ENCODE data around the gene ABCA9. TPM values are rescaled to one million over a fixed set of nuclear protein-coding genes. Genes with fewer than 3 reads are reported as not detected.
A peak's percentile ranks its signal among the peaks of the same experiment; 100 is the strongest.

Gene ABCA9
- total RNA-seq, 1 donor from 2014 or later = 14.6 TPM

DNA sequence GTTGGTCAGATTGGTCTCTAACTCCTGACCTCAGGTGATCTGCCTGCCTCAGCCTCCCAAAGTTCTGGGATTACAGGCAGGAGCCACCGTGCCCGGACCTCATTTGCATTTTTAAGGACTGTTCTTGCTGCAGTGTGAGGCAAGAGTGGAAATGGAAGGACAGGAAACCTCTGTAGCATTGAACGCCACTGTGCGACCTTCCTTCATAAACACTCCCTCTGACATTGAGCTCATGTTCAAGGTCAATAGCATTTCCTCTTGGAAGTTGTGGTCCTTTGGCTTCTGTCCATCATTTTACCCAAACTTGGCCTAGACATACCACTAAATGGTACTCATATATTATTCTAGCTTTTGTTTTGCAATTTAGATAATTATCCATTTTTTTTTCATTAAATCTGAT lies 72.8 kb downstream of the ABCA9 start:
- DNase-seq = no peak

DNA sequence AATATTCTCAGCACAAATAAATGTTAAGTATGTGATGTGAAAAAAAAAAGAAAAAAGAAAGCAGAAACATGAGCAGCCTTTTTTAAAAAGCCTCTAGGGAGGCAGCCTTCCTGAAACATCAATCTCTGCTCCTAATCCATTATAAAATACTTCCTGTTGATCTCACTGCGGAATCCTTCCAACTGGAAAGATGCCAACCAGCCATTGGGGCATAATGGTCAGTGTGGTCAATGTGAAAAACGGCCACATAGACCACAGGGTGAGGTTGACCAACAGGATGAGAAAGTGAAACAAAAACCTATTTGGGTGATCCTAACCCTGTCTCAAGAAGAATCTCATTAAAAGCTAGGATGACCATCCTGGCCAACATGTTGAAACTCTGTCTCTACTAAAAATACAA lies 79.4 kb downstream of the ABCA9 start:
- H3K27me3 ChIP-seq (ENCODE audit: low read depth) = no peaks in the 10 kb centered on the region
- ATAC-seq (peak; percentile 51 to 60), DNase-seq (no peak)
- H3K27ac ChIP-seq = no peak overlapping the region
- H3K4me1 ChIP-seq = peaks cover 4% of the 10 kb centered on the region
- peaks cover 6% of the 10 kb centered on the region for H3K36me3 ChIP-seq
- H3K4me3 ChIP-seq = no peak overlapping the region
- no peaks in the 10 kb centered on the region for H3K9me3 ChIP-seq
- intact Hi-C loops (cut with DNase I) = loop anchor here (10.0 kb wide), 1 partner anchor 74 kb away; no protein-coding TSS in a partner anchor
- TF ChIP-seq, protein P1, sequence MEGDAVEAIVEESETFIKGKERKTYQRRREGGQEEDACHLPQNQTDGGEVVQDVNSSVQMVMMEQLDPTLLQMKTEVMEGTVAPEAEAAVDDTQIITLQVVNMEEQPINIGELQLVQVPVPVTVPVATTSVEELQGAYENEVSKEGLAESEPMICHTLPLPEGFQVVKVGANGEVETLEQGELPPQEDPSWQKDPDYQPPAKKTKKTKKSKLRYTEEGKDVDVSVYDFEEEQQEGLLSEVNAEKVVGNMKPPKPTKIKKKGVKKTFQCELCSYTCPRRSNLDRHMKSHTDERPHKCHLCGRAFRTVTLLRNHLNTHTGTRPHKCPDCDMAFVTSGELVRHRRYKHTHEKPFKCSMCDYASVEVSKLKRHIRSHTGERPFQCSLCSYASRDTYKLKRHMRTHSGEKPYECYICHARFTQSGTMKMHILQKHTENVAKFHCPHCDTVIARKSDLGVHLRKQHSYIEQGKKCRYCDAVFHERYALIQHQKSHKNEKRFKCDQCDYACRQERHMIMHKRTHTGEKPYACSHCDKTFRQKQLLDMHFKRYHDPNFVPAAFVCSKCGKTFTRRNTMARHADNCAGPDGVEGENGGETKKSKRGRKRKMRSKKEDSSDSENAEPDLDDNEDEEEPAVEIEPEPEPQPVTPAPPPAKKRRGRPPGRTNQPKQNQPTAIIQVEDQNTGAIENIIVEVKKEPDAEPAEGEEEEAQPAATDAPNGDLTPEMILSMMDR (IDR thresholded peaks at IDR 0.05) = no peak

More for the DNA sequence above, 72.8 kb downstream of the ABCA9 start:
- no peak overlapping the region for H3K27ac ChIP-seq
- TF ChIP-seq, protein P1 (IDR thresholded peaks at IDR 0.05) = no peak
- H3K9me3 ChIP-seq = no peaks in the 10 kb centered on the region
- no peak overlapping the region for H3K4me3 ChIP-seq
- ATAC-seq = no peak
- H3K27me3 ChIP-seq (ENCODE audit: low read depth) = no peaks in the 10 kb centered on the region
- H3K36me3 ChIP-seq = no peaks in the 10 kb centered on the region
- intact Hi-C loops (cut with DNase I) = loop anchor here (10.0 kb wide), 1 partner anchor 67 kb away; no protein-coding TSS in a partner anchor
- no peaks in the 10 kb centered on the region for H3K4me1 ChIP-seq

DNA sequence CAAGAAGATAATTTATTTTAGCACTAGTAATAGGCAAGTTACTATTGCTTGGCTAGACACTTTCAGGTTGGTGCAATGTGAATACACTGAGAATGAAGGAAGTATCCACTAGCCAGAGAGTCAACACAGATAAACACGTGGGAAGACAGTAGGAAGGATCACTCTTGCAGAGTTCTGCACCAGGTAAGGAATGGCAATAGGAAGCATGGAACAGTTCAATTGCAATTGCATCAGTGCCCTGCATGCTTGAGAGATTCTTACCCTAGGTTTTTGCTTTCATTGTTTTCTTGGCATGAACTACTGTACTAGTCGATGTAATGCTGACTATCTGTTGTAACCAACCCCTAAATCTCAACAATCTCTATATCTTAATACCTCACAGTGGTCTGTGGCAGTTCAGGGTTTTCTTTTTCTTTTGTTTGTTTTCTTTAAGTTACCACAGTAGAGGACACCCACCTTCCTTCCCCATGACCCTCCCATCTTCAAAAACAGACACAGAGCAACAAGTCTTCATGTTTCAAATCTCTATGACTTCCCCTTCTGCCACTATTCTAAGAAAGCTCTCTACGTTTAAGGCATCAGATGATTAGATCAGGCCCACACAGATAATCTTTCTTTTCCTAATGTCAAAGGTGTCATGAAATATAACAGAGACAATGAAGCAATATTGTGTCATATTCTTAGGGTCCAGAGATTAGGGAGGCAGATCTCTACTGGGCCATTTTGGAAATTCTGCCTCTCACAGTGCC lies 87.5 kb downstream of the ABCA9 start:
- intact Hi-C loops (cut with DNase I) = no loop called here
- Histone ChIP-seq H3K36me3 (peaks cover 6% of the 10 kb centered on the region), H3K27ac (no peak overlapping the region), H3K4me3 (no peak overlapping the region), H3K27me3 (ENCODE audit: low read depth) (no peaks in the 10 kb centered on the region), H3K9me3 (no peaks in the 10 kb centered on the region), H3K4me1 (no peaks in the 10 kb centered on the region)
- TF ChIP-seq, protein P1 (IDR thresholded peaks at IDR 0.05) = no peak
- no peak for ATAC-seq
- no peak for DNase-seq

DNA sequence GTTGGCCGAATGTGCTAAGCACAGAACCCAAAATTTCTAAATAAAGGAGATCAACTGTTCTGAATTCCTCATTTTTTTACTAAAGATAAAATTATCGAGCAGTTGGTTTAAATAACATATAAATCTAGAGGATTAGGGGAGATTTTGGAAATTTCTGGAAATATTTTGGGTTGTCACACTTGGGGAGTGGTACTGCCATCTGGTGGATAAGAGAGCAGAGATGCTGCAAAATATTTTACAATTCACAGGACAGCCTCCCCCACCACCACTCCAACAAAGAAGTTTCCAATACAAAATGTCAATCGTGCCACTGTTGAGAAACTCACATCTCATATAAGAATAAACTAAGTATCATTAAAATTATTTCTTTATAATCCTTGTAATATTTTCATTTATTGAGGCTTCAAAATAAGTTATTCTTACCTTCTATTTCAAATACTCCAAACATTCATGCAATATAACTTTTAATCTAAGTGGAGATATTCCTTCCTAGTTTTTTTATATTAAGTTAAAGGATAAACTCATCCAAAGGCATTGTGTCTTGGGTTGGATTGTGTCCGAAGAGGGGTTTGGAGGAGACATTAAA lies 88.5 kb downstream of the ABCA9 start:
- intact Hi-C loops (cut with DNase I) = no loop called here

DNA sequence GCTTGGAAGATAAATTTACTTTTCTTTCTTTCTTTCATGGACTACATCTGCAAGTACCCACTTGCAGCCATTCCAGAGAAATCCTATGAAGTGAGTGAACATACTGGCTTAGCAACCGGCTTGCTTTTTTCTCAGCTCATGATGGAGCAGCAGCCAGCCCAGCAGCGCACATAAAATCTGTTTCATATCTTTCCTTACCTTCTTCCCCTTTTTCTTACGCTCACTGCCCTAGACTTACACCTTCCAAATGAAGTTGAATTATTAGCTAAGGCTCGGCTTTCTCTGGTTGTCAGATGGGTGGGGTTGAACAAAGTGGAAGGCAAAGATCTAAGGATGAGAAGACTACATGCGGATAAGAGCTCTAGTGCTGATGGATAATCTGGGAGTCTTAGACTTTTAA lies 91.6 kb downstream of the ABCA9 start:
- no peaks in the 10 kb centered on the region for H3K4me1 ChIP-seq
- TF ChIP-seq, protein P1 (IDR thresholded peaks at IDR 0.05) = no peak
- H3K27me3 ChIP-seq (ENCODE audit: low read depth) = no peaks in the 10 kb centered on the region
- DNase-seq (no peak), ATAC-seq (no peak)
- no peaks in the 10 kb centered on the region for H3K36me3 ChIP-seq
- no peak overlapping the region for H3K27ac ChIP-seq
- H3K4me3 ChIP-seq = no peak overlapping the region
- intact Hi-C loops (cut with DNase I) = loop anchor here (10.0 kb wide), 1 partner anchor 204 kb away; no protein-coding TSS in a partner anchor
- H3K9me3 ChIP-seq = no peaks in the 10 kb centered on the region

More for the DNA sequence above, 88.5 kb downstream of the ABCA9 start:
- Histone ChIP-seq H3K4me1 (no peaks in the 10 kb centered on the region), H3K36me3 (no peaks in the 10 kb centered on the region), H3K9me3 (no peaks in the 10 kb centered on the region), H3K27ac (no peak overlapping the region), H3K4me3 (no peak overlapping the region), H3K27me3 (ENCODE audit: low read depth) (no peaks in the 10 kb centered on the region)
- no peak for DNase-seq
- ATAC-seq = peak in 1 of 2 donors; percentile 58
- TF ChIP-seq, protein P1 (IDR thresholded peaks at IDR 0.05) = peak; percentile 55

All from lower lobe of right lung (tissue), 2 donors.